Gastrocnemius medialis (tissue), 4 donors: ENCODE data around the gene HDGF.

Source experiments
- CTCF ChIP-seq, 5 experiments: fragments of 450-650 bp in 3 of 5; fragments of 200-600 bp in 2 of 5; sonication (generic) in 2 of 5; IDR thresholded peaks in 4 of 5; conservative IDR thresholded peaks in 1 of 5; 1 replicate in 4 of 5; 2 replicates in 1 of 5; pipeline ENCODE4 v1.5.1; 2016 to 2019; ENCODE audit warnings: antibody characterized with exemption in 5 of 5, mild to moderate bottlenecking in 3 of 5, moderate library complexity in 3 of 5
- POLR2A ChIP-seq, 2 donors: fragments of 450-650 bp; IDR thresholded peaks; one replicate each; pipeline ENCODE4 v1.6.1; 2017; ENCODE audit warnings: antibody characterized with exemption in 2 of 2, mild to moderate bottlenecking in 2 of 2, moderate library complexity in 2 of 2

DNA sequence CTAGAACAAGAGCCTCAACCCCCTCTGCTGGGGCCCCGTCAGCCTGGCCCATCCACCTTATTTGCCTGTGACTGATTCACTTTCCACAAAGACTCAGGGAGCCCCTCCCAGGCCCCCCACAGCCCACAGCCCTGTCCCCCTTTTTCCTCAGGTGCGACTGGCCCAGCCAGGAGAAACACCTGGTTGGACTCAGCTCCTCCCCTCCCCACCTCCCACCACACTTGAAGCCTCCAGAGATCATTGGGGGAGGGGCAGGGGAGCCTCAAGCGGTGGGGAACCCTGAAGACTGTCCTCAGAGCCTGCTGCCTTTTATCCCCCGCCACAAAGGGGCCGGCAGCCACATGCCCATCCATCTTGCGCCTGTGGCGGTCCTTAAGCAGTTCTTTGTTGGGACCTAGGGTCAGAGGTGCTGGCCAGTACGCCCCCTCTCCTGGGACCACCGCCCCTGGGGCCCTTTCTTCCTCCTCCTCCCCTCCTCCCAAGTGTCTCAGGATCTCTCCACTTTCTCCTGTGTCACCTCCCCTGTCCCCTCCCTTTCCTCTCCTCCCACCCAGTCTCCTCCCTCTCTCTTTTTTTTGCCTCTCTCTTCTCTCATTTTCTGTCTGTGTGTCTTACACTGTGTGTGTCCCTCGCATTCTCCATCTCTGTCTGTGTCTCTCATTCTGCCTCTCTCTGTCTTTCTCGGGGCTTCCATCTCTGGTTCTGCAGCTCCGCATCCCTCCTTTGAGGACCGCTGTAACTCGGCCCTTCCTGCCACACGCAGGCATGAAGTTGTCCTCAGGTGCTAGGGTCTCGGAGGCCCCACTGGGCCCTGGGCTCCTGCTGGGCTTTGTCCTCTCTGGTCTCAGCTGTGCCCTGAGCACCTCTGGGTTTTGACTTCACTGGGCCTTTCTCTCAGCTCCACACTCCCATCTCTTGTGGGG lies 58.3 kb downstream of the HDGF start:
- TF ChIP-seq CTCF (IDR thresholded peaks at IDR 0.05 in 4 of 5, conservative IDR thresholded peaks at IDR 0.05 in 1 of 5) = no peak
- TF ChIP-seq POLR2A (IDR thresholded peaks at IDR 0.05) = no peak
